HepG2 (cell line): ENCODE results near the gene CCL18. TPM values are rescaled to one million over a fixed set of nuclear protein-coding genes. Genes with fewer than 3 reads are reported as not detected.

Experiments
- ATAC-seq: fragments of 200-7000 bp; cut with Tn5 transposase; 3 replicates; pipeline ENCODE4 v1.9.1; 2020; ENCODE audit warnings: mild to moderate bottlenecking, moderate library complexity
- BruUV-seq: library from RNA; stranded (reverse); fragments of 400-500 nt; replicated peaks from 2 replicates; lab custom pipeline; 2021; lab: Mats Ljungman, UMichigan
- CTCF ChIA-PET: fragments of 300-600 bp; formaldehyde crosslinking; extraction: SDS; loops from one replicate; lab custom pipeline; 2021; ENCODE audit warnings: low total read pairs, inconsistent platforms, low intra/inter-chr PET ratio; lab: Yijun Ruan, JAX
- POLR2A ChIA-PET: fragments of 350-600 bp; sonication (Branson Sonifier 250); formaldehyde crosslinking; loops from one replicate; lab custom pipeline; 2020; ENCODE audit warnings: antibody characterized with exemption, inconsistent platforms; lab: Yijun Ruan, JAX
- DNase-seq: peaks from one replicate; pipeline ENCODE4 v3.0.0-alpha.2; 2015; ENCODE audit warnings: low spot score
- FAIRE-seq: peaks from 3 replicates; lab custom pipeline; 2011; peaks lifted over from hg19 to GRCh38; lab: Jason Lieb, UNC
- H2AFZ ChIP-seq: one replicate; pipeline ENCODE4 v1.6.1; 2011; ENCODE audit warnings: low read length, inconsistent platforms
- H3K27ac ChIP-seq: fragments of 300-600 bp; 3 replicates; pipeline ENCODE4 v1.8.0; 2011; ENCODE audit warnings: mixed run types, mild to moderate bottlenecking, mixed read lengths, low read length, inconsistent platforms; ENCODE audit not compliant: insufficient read depth; ENCODE audit errors: extremely low read length
- H3K27me3 ChIP-seq, 2 experiments: fragments of 200-600 bp in 1 of 2; 2 replicates in 1 of 2; 3 replicates in 1 of 2; pipeline versions ENCODE4 v1.6.0 to v1.8.0; 2011; ENCODE audit warnings: low read length in 2 of 2, mild to moderate bottlenecking in 2 of 2, moderate library complexity in 2 of 2, inconsistent platforms in 1 of 2; ENCODE audit not compliant: insufficient read depth in 2 of 2, control insufficient read depth in 1 of 2
- H3K36me3 ChIP-seq, 2 experiments: fragments of 200-600 bp in 1 of 2; replicated peaks in 1 of 2; 2 replicates in 1 of 2; 3 replicates in 1 of 2; pipeline versions ENCODE4 v1.5.1 to v1.8.0; 2011; ENCODE audit warnings: low read length in 2 of 2, inconsistent platforms in 1 of 2; ENCODE audit not compliant: insufficient read depth in 2 of 2, control insufficient read depth in 1 of 2
- H3K4me1 ChIP-seq: 2 replicates; pipeline ENCODE4 v1.5.1; 2012; ENCODE audit warnings: low read length, inconsistent platforms; ENCODE audit not compliant: insufficient read depth
- H3K4me2 ChIP-seq: 2 replicates; pipeline ENCODE4 v1.6.0; 2011; ENCODE audit warnings: low read depth, low read length, inconsistent platforms
- H3K4me3 ChIP-seq, 3 experiments: fragments of 200-600 bp in 1 of 3; sonication (generic), shearing (Covaris generic) in 1 of 3; replicated peaks in 1 of 3; 2 replicates each; pipeline ENCODE4 v1.5.1; 2011 to 2016; ENCODE audit warnings: low read length in 3 of 3, inconsistent platforms in 2 of 3, low read depth in 2 of 3, mild to moderate bottlenecking in 2 of 3, control low read depth in 1 of 3, mixed read lengths in 1 of 3; ENCODE audit not compliant: insufficient read depth in 1 of 3
- H3K79me2 ChIP-seq: one replicate; pipeline ENCODE4 v1.6.1; 2011; ENCODE audit warnings: low read length, inconsistent platforms; ENCODE audit not compliant: insufficient read depth
- H3K9ac ChIP-seq: 2 replicates; pipeline ENCODE4 v1.6.0; 2011; ENCODE audit warnings: mild to moderate bottlenecking, low read depth, low read length, inconsistent platforms; ENCODE audit not compliant: insufficient read depth
- H3K9me3 ChIP-seq: 2 replicates; pipeline ENCODE4 v1.5.1; 2012; ENCODE audit warnings: mild to moderate bottlenecking, low read length
- H4K20me1 ChIP-seq: 2 replicates; pipeline ENCODE4 v1.6.0; 2011; ENCODE audit warnings: inconsistent platforms, mild to moderate bottlenecking, low read length, moderate library complexity; ENCODE audit not compliant: insufficient read depth
- BRD4 ChIP-seq: sonication (generic); formaldehyde crosslinking; IDR thresholded peaks from 2 replicates; pipeline ENCODE4 v1.4.0; 2020; ENCODE audit warnings: missing genetic modification reagents
- LRRFIP1 ChIP-seq: sonication (generic); formaldehyde crosslinking; conservative IDR thresholded peaks from 2 replicates; pipeline ENCODE4 v1.4.0; 2020; ENCODE audit warnings: missing genetic modification reagents
- MATR3 ChIP-seq: sonication (generic); formaldehyde crosslinking; IDR thresholded peaks from 2 replicates; pipeline ENCODE4 v1.4.0; 2020; ENCODE audit warnings: missing genetic modification reagents
- MIER3 ChIP-seq: IDR thresholded peaks from 2 replicates; pipeline ENCODE4 v1.6.1; 2016; ENCODE audit warnings: missing compliant biosample characterization, borderline replicate concordance
- NPAS2 ChIP-seq: sonication (generic); formaldehyde crosslinking; IDR thresholded peaks from 2 replicates; pipeline ENCODE4 v1.8.0; 2022; ENCODE audit warnings: mild to moderate bottlenecking, missing genetic modification reagents, borderline replicate concordance
- NR3C1 ChIP-seq: sonication (generic); formaldehyde crosslinking; IDR thresholded peaks from 2 replicates; pipeline ENCODE4 v1.4.0; 2020; ENCODE audit warnings: missing genetic modification reagents
- POGZ ChIP-seq: sonication (generic); formaldehyde crosslinking; IDR thresholded peaks from 2 replicates; pipeline ENCODE4 v1.4.0; 2020; ENCODE audit warnings: mild to moderate bottlenecking, missing genetic modification reagents
- PRDM4 ChIP-seq: sonication (generic); formaldehyde crosslinking; IDR thresholded peaks from 2 replicates; pipeline ENCODE4 v1.9.0; 2021; ENCODE audit warnings: missing genetic modification reagents, borderline replicate concordance
- PTBP1 ChIP-seq: fragments of 200-400 bp; formaldehyde crosslinking; IDR thresholded peaks from 2 replicates; pipeline ENCODE4 v1.6.1; 2018; ENCODE audit warnings: low read length, low read depth; ENCODE audit not compliant: poor library complexity, severe bottlenecking
- SAFB2 ChIP-seq: sonication (generic); formaldehyde crosslinking; IDR thresholded peaks from 2 replicates; pipeline ENCODE4 v1.5.1; 2020; ENCODE audit warnings: missing genetic modification reagents, low read depth, mild to moderate bottlenecking, borderline replicate concordance
- USF2 ChIP-seq, 2 experiments: sonication (generic) in 1 of 2; formaldehyde crosslinking in 1 of 2; IDR thresholded peaks; 2 replicates each; pipeline versions ENCODE4 v1.5.1 to v1.6.1; 2011 to 2020; ENCODE audit warnings: borderline replicate concordance in 1 of 2, low read depth in 1 of 2, low read length in 1 of 2, mild to moderate bottlenecking in 1 of 2, missing genetic modification reagents in 1 of 2, moderate library complexity in 1 of 2
- ZBTB44 ChIP-seq: sonication (generic); formaldehyde crosslinking; IDR thresholded peaks from 2 replicates; pipeline ENCODE4 v1.4.0; 2020; ENCODE audit warnings: missing genetic modification reagents
- ZNF180 ChIP-seq: sonication (generic); formaldehyde crosslinking; IDR thresholded peaks from 2 replicates; pipeline ENCODE4 v1.4.0; 2020; ENCODE audit warnings: low read depth, missing genetic modification reagents, borderline replicate concordance
- ZNF629 ChIP-seq: sonication (generic); formaldehyde crosslinking; conservative IDR thresholded peaks from 2 replicates; pipeline ENCODE4 v1.5.0; 2020; ENCODE audit warnings: missing genetic modification reagents
- WGBS: methylation state at CpG from one replicate; pipeline ENCODE4 v1.1.6; 2017; ENCODE audit warnings: low lambda C conversion rate; 5-methylcytosine and 5-hydroxymethylcytosine counted together
- in situ Hi-C: cut with HindIII; loops from 2 replicates; pipeline ENCODE4 v1.10.0; 2017; ENCODE audit warnings: low pct_unique_long_range_greater_than_20kb; ENCODE audit not compliant: extremely low pct_ligation_motif_present
- intact Hi-C: fragments of 100-400 bp; cut with micrococcal nuclease; formaldehyde crosslinking; loops from one replicate; pipeline ENCODE4 v1.10.0; 2022; ENCODE audit not compliant: unreplicated experiment
- polyA plus RNA-seq, 8 experiments: library from polyadenylated mRNA; depleted of rRNA in 3 of 8; stranded (reverse) in 7 of 8; unstranded in 1 of 8; fragments of >200 nt; fragmentation: Illumina TruSeq in 4 of 8; extraction: Trizol in 4 of 8; gene quantifications; 2 replicates each; pipeline versions ENCODE4 v1.2.1 to v1.2.3, GENCODE V29; 2011 to 2016; ENCODE audit warnings: low read depth in 4 of 8, missing spikeins in 1 of 8, mixed read lengths in 1 of 8; ENCODE audit not compliant: insufficient read depth in 1 of 8
- total RNA-seq, 5 experiments: library from RNA; depleted of rRNA; stranded (reverse); fragments of >200 nt; fragmentation: Illumina TruSeq; extraction: Trizol; gene quantifications; 2 replicates each; pipeline ENCODE4 v1.2.3, GENCODE V29; 2016; ENCODE audit warnings: low read depth in 1 of 5
- TF ChIP-seq, protein P1 (sequence below): IDR thresholded peaks from 2 replicates; pipeline ENCODE4 v1.6.1; 2012; ENCODE audit warnings: inconsistent platforms

Gene CCL18
- total and polyA plus RNA-seq, 2 of the 13 experiments (the other 11 are each of a cell fraction or from before 2014, with no cell fraction given) = not detected

DNA sequence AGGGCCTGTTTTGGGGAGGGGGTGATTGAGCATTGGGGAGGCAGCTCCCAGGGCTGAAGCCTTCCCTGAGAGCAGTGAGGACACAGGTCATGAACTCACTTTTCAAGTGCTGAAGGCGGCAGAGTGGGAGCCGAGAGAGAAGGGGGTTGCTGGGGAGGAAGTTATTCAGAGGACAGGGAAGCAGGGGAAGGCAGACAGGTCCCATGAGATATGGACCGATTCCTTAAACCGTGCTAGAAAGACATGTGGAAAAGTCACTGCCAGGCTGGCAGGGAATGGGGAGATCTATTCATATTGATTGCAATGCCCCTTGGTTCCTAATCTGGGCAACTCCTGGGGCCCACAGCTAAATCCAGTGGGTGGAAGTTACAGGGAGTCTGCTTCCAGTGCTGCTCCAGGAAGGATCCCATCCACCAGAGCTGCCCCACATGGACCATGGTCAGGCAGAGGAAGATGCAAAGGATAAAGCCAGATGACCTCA is 40.7 kb downstream of the CCL18 start:
- Histone ChIP-seq H3K27me3 (no peaks in the 10 kb centered on the region), H2AFZ (no peak overlapping the region), H3K79me2 (no peaks in the 10 kb centered on the region), H3K4me2 (no peak overlapping the region), H3K9ac (no peak overlapping the region), H3K36me3 (no peaks in the 10 kb centered on the region), H3K4me1 (no peaks in the 10 kb centered on the region), H4K20me1 (no peaks in the 10 kb centered on the region), H3K9me3 (no peaks in the 10 kb centered on the region), H3K27ac (no peak overlapping the region), H3K4me3 (no peak overlapping the region)
- ATAC-seq = no peak
- no peak for FAIRE-seq
- TF ChIP-seq NPAS2 (CRISPR knock-in tag) (no peak), BRD4 (CRISPR knock-in tag) (no peak), PRDM4 (CRISPR knock-in tag) (no peak), SAFB2 (CRISPR knock-in tag) (no peak), ZNF629 (CRISPR knock-in tag) (no peak), ZNF180 (CRISPR knock-in tag) (no peak), POGZ (CRISPR knock-in tag) (no peak), PTBP1 (no peak), LRRFIP1 (CRISPR knock-in tag) (no peak), MIER3 (no peak), NR3C1 (CRISPR knock-in tag) (no peak), ZBTB44 (no peak), USF2 (IDR thresholded peaks at IDR 0.05; ENCODE audit: low read depth, low read length) (no peak), USF2 (CRISPR knock-in tag; IDR thresholded peaks at IDR 0.05; ENCODE audit: borderline replicate concordance) (no peak), MATR3 (CRISPR knock-in tag) (no peak)
- TF ChIP-seq, protein P1, sequence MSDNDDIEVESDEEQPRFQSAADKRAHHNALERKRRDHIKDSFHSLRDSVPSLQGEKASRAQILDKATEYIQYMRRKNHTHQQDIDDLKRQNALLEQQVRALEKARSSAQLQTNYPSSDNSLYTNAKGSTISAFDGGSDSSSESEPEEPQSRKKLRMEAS = no peak
- DNase-seq = no peak
- no TSS peak for BruUV-seq
- intact Hi-C loops = no loop called here
- ChIA-PET CTCF (no interaction called here), POLR2A (no interaction called here)
- WGBS = 23% methylated on average over 4 of the region's 4 CpGs
- in situ Hi-C loops = loop anchor here (10.0 kb wide), 1 partner anchor 60 kb away; no protein-coding TSS in a partner anchor
